ENCODE measurements around the gene EPB42. TPM values are rescaled to one million over a fixed set of nuclear protein-coding genes. Genes with fewer than 3 reads are reported as not detected.
A peak's percentile ranks its signal among the peaks of the same experiment; 100 is the strongest.

EPB42 gene
- total RNA-seq, result not detected in 2 replicates

DNA sequence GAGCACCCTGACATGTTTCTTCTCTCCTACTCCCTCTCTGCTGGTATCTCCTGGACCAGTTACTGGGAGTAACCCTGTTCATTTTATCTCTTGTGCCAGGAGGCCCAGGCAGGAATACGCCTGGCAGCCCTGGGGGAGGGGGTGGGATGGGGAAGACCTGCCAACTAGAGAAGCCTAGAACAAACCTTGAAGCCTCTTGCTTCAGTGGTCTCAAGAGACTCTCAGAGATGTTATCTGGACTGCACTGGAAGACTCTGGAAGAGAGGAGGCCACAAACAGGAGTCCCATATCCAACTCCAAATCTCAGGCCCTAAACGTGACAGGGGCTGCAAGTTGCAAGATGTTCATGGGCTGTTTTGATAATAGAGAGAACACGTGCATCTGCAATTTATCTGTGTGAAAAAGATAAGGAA, at the start of gene EPB42:
Gene EPB42, minus strand, starts transcription at position 28 of the 413 bp plus-strand sequence. CDS start 193 bp downstream, outside the sequence.
- FAIRE-seq, result no peak
- Histone ChIP-seq H3K27me3 (ENCODE audit: control insufficient read depth, insufficient read depth, low read length) (no peaks in the 10 kb centered on the region), H3K4me3 (ENCODE audit: low read depth, low read length) (no peak within 1 kb of the TSS), H3K36me3 (ENCODE audit: control insufficient read depth, insufficient read depth, low read length) (no peaks in the 10 kb centered on the region)
- DNase-seq (ENCODE audit: low read depth), result no peak
- no peak for TF ChIP-seq CTCF (IDR thresholded peaks at IDR 0.05; ENCODE audit: insufficient read depth, low read length, severe bottlenecking)

- no peaks in the 10 kb centered on the region for H3K36me3 ChIP-seq (ENCODE audit: control insufficient read depth, insufficient read depth, low read length)
- H3K4me3 ChIP-seq (ENCODE audit: low read depth, low read length), result no peak overlapping the region
- no peak for TF ChIP-seq CTCF (IDR thresholded peaks at IDR 0.05; ENCODE audit: insufficient read depth, low read length, severe bottlenecking)
- FAIRE-seq (no peak), DNase-seq (ENCODE audit: low read depth) (no peak)
- H3K27me3 ChIP-seq (ENCODE audit: control insufficient read depth, insufficient read depth, low read length), result peaks cover 2% of the 10 kb centered on the region
These were observed 49.4 kb upstream of the EPB42 start for GRCh38 chr15:43270113-43270665.

- H3K27me3 ChIP-seq (ENCODE audit: control insufficient read depth, insufficient read depth, low read length), result peaks cover 2% of the 10 kb centered on the region
- peak; percentile 26 for TF ChIP-seq CTCF (IDR thresholded peaks at IDR 0.05; ENCODE audit: insufficient read depth, low read length, severe bottlenecking)
- no peak for DNase-seq (ENCODE audit: low read depth)
- H3K4me3 ChIP-seq (ENCODE audit: low read depth, low read length), result no peak overlapping the region
- no peak for FAIRE-seq
- no peaks in the 10 kb centered on the region for H3K36me3 ChIP-seq (ENCODE audit: control insufficient read depth, insufficient read depth, low read length)
These were observed 47.6 kb upstream of the EPB42 start for GRCh38 chr15:43268111-43269105.

- TF ChIP-seq CTCF (IDR thresholded peaks at IDR 0.05; ENCODE audit: insufficient read depth, low read length, severe bottlenecking), result no peak
- FAIRE-seq (no peak), DNase-seq (ENCODE audit: low read depth) (no peak)
- H3K36me3 ChIP-seq (ENCODE audit: control insufficient read depth, insufficient read depth, low read length), result no peaks in the 10 kb centered on the region
- peaks cover 2% of the 10 kb centered on the region for H3K27me3 ChIP-seq (ENCODE audit: control insufficient read depth, insufficient read depth, low read length)
- H3K4me3 ChIP-seq (ENCODE audit: low read depth, low read length), result no peak overlapping the region
These were observed 46.6 kb upstream of the EPB42 start for GRCh38 chr15:43267439-43267838.

DNA sequence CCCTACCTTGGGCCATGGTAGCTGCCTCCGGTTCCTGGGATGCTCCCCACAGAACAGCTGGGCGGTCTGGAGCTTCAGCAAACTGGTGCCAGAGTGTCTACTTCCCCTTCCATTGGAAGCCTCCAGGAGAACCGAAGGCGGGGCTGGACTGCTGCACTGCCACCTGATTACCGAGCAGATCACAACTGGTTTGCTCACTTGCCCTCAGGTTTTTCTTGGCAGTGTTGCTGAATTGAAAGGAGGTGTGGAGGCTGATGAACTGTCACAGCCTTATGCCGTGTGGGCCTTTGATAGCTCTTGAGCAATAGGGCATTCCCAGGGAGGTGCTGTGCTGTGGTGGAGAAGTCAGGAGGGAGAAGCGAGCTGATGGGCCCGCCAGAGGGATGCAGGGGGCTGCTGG, 46.0 kb upstream of the EPB42 start, which contains the start of gene TGM5:
Gene TGM5, minus strand, starts transcription at position 95 of the 400 bp plus-strand sequence. Its CDS starts 79 bp downstream, at position 16.
- TF ChIP-seq CTCF (IDR thresholded peaks at IDR 0.05; ENCODE audit: insufficient read depth, low read length, severe bottlenecking), result no peak
- Histone ChIP-seq H3K4me3 (ENCODE audit: low read depth, low read length) (no peak within 1 kb of the TSS), H3K27me3 (ENCODE audit: control insufficient read depth, insufficient read depth, low read length) (peaks cover 2% of the 10 kb centered on the region), H3K36me3 (ENCODE audit: control insufficient read depth, insufficient read depth, low read length) (no peaks in the 10 kb centered on the region)
- peak; percentile 92 for FAIRE-seq
- peak; percentile 79 for DNase-seq (ENCODE audit: low read depth)

Data from bronchial epithelial cell (primary cell).